Upper lobe of right lung (tissue), 1 donor: ENCODE results near the gene SLC6A17. TPM values are rescaled to one million over a fixed set of nuclear protein-coding genes. Genes with fewer than 3 reads are reported as not detected.

Source experiments
- ATAC-seq: fragments of 200-7000 bp; cut with Tn5 transposase; one replicate; pipeline ENCODE4 v1.9.1; 2020; ENCODE audit warnings: mild to moderate bottlenecking, moderate library complexity
- DNase-seq: peaks from one replicate; pipeline ENCODE4 v3.0.0-alpha.2; 2020
- H3K27ac ChIP-seq: fragments of 200-600 bp; one replicate; pipeline ENCODE4 v1.8.0; 2022
- H3K27me3 ChIP-seq: fragments of 200-600 bp; one replicate; pipeline ENCODE4 v1.8.0; 2022; ENCODE audit warnings: mild to moderate bottlenecking
- H3K36me3 ChIP-seq: fragments of 200-600 bp; one replicate; pipeline ENCODE4 v1.8.0; 2022
- H3K4me1 ChIP-seq: fragments of 200-600 bp; one replicate; pipeline ENCODE4 v1.8.0; 2022
- H3K4me3 ChIP-seq: fragments of 200-600 bp; one replicate; pipeline ENCODE4 v1.8.0; 2022; ENCODE audit warnings: mild to moderate bottlenecking
- H3K9me3 ChIP-seq: fragments of 200-600 bp; one replicate; pipeline ENCODE4 v1.8.0; 2022
- CTCF ChIP-seq: fragments of 200-600 bp; IDR thresholded peaks from one replicate; pipeline ENCODE4 v1.8.0; 2022; ENCODE audit warnings: antibody characterized with exemption
- intact Hi-C: fragments of 100-400 bp; cut with DNase I; formaldehyde crosslinking; loops from one replicate; pipeline ENCODE4 v1.11.0; 2022
- total RNA-seq: library from RNA; stranded (reverse); fragmentation: NEBNext Ultra II Directional; extraction: Animal tissue kit (Norgen Biotek cat#: 25700); gene quantifications from one replicate; pipeline ENCODE4 v1.2.1, GENCODE V29; 2021
- donor health status: DM: no; HTN: yes; CAD: no; lungs with severe emphysema.

Gene SLC6A17
- total RNA-seq, 1 donor from 2014 or later, result 0.06 TPM

GRCh38 chr1:110185181-110185580, 34.9 kb downstream of the SLC6A17 start:
- DNase-seq, result no peak
- H3K36me3 ChIP-seq, result no peaks in the 10 kb centered on the region
- H3K4me3 ChIP-seq, result no peak overlapping the region
- H3K27ac ChIP-seq, result no peak overlapping the region
- peaks cover 28% of the 10 kb centered on the region for H3K27me3 ChIP-seq
- ATAC-seq, result no peak
- no peak for TF ChIP-seq CTCF
- H3K9me3 ChIP-seq, result no peaks in the 10 kb centered on the region
- no peaks in the 10 kb centered on the region for H3K4me1 ChIP-seq
- intact Hi-C loops, result no loop called here

- H3K9me3 ChIP-seq, result no peaks in the 10 kb centered on the region
- intact Hi-C loops, result no loop called here
- peaks cover 23% of the 10 kb centered on the region for H3K27me3 ChIP-seq
- DNase-seq (no peak), ATAC-seq (no peak)
- no peaks in the 10 kb centered on the region for H3K4me1 ChIP-seq
- no peak overlapping the region for H3K27ac ChIP-seq
- H3K36me3 ChIP-seq, result no peaks in the 10 kb centered on the region
- no peak overlapping the region for H3K4me3 ChIP-seq
- TF ChIP-seq CTCF, result no peak
Observed at GRCh38 chr1:110186558-110186957, 36.3 kb downstream of the SLC6A17 start.

- no peak for DNase-seq
- intact Hi-C loops, result no loop called here
- Histone ChIP-seq H3K27me3 (peaks cover 23% of the 10 kb centered on the region), H3K27ac (no peak overlapping the region), H3K4me1 (no peaks in the 10 kb centered on the region), H3K9me3 (no peaks in the 10 kb centered on the region), H3K4me3 (no peak overlapping the region), H3K36me3 (no peaks in the 10 kb centered on the region)
- no peak for ATAC-seq
- no peak for TF ChIP-seq CTCF
Observed at GRCh38 chr1:110187139-110187890, 37.0 kb downstream of the SLC6A17 start.

- TF ChIP-seq CTCF, result no peak
- Histone ChIP-seq H3K27me3 (peaks cover 22% of the 10 kb centered on the region), H3K27ac (no peak overlapping the region), H3K9me3 (no peaks in the 10 kb centered on the region), H3K4me1 (no peaks in the 10 kb centered on the region), H3K36me3 (no peaks in the 10 kb centered on the region), H3K4me3 (no peak overlapping the region)
- ATAC-seq (no peak), DNase-seq (no peak)
- intact Hi-C loops, result no loop called here
Observed at GRCh38 chr1:110188035-110188618, 37.8 kb downstream of the SLC6A17 start.

GRCh38 chr1:110189181-110189580, 38.9 kb downstream of the SLC6A17 start:
- H3K27me3 ChIP-seq, result peaks cover 13% of the 10 kb centered on the region
- no peaks in the 10 kb centered on the region for H3K36me3 ChIP-seq

More at GRCh38 chr1:110189181-110189580, 38.9 kb downstream of the SLC6A17 start:
- Histone ChIP-seq H3K4me1 (no peaks in the 10 kb centered on the region), H3K4me3 (no peak overlapping the region), H3K9me3 (no peaks in the 10 kb centered on the region), H3K27ac (no peak overlapping the region)
- no peak for TF ChIP-seq CTCF
- intact Hi-C loops, result no loop called here
- DNase-seq (no peak), ATAC-seq (no peak)
